HepG2 (cell line): ENCODE results near the gene PLXNA4. TPM values are rescaled to one million over a fixed set of nuclear protein-coding genes. Genes with fewer than 3 reads are reported as not detected.

Source experiments
- ATAC-seq: fragments of 200-7000 bp; cut with Tn5 transposase; 3 replicates; pipeline ENCODE4 v1.9.1; 2020; ENCODE audit warnings: mild to moderate bottlenecking, moderate library complexity
- BruUV-seq: library from RNA; stranded (reverse); fragments of 400-500 nt; replicated peaks from 2 replicates; lab custom pipeline; 2021; lab: Mats Ljungman, UMichigan
- CTCF ChIA-PET: fragments of 300-600 bp; formaldehyde crosslinking; extraction: SDS; loops from one replicate; lab custom pipeline; 2021; ENCODE audit warnings: low total read pairs, inconsistent platforms, low intra/inter-chr PET ratio; lab: Yijun Ruan, JAX
- POLR2A ChIA-PET: fragments of 350-600 bp; sonication (Branson Sonifier 250); formaldehyde crosslinking; loops from one replicate; lab custom pipeline; 2020; ENCODE audit warnings: antibody characterized with exemption, inconsistent platforms; lab: Yijun Ruan, JAX
- DNase-seq: peaks from one replicate; pipeline ENCODE4 v3.0.0-alpha.2; 2015; ENCODE audit warnings: low spot score
- FAIRE-seq: peaks from 3 replicates; lab custom pipeline; 2011; peaks lifted over from hg19 to GRCh38; lab: Jason Lieb, UNC
- H2AFZ ChIP-seq: one replicate; pipeline ENCODE4 v1.6.1; 2011; ENCODE audit warnings: low read length, inconsistent platforms
- H3K27ac ChIP-seq: fragments of 300-600 bp; 3 replicates; pipeline ENCODE4 v1.8.0; 2011; ENCODE audit warnings: mixed run types, mild to moderate bottlenecking, mixed read lengths, low read length, inconsistent platforms; ENCODE audit not compliant: insufficient read depth; ENCODE audit errors: extremely low read length
- H3K27me3 ChIP-seq, 2 experiments: fragments of 200-600 bp in 1 of 2; 2 replicates in 1 of 2; 3 replicates in 1 of 2; pipeline versions ENCODE4 v1.6.0 to v1.8.0; 2011; ENCODE audit warnings: low read length in 2 of 2, mild to moderate bottlenecking in 2 of 2, moderate library complexity in 2 of 2, inconsistent platforms in 1 of 2; ENCODE audit not compliant: insufficient read depth in 2 of 2, control insufficient read depth in 1 of 2
- H3K36me3 ChIP-seq, 2 experiments: fragments of 200-600 bp in 1 of 2; replicated peaks in 1 of 2; 2 replicates in 1 of 2; 3 replicates in 1 of 2; pipeline versions ENCODE4 v1.5.1 to v1.8.0; 2011; ENCODE audit warnings: low read length in 2 of 2, inconsistent platforms in 1 of 2; ENCODE audit not compliant: insufficient read depth in 2 of 2, control insufficient read depth in 1 of 2
- H3K4me1 ChIP-seq: 2 replicates; pipeline ENCODE4 v1.5.1; 2012; ENCODE audit warnings: low read length, inconsistent platforms; ENCODE audit not compliant: insufficient read depth
- H3K4me2 ChIP-seq: 2 replicates; pipeline ENCODE4 v1.6.0; 2011; ENCODE audit warnings: low read depth, low read length, inconsistent platforms
- H3K4me3 ChIP-seq, 3 experiments: fragments of 200-600 bp in 1 of 3; sonication (generic), shearing (Covaris generic) in 1 of 3; replicated peaks in 1 of 3; 2 replicates each; pipeline ENCODE4 v1.5.1; 2011 to 2016; ENCODE audit warnings: low read length in 3 of 3, inconsistent platforms in 2 of 3, low read depth in 2 of 3, mild to moderate bottlenecking in 2 of 3, control low read depth in 1 of 3, mixed read lengths in 1 of 3; ENCODE audit not compliant: insufficient read depth in 1 of 3
- H3K79me2 ChIP-seq: one replicate; pipeline ENCODE4 v1.6.1; 2011; ENCODE audit warnings: low read length, inconsistent platforms; ENCODE audit not compliant: insufficient read depth
- H3K9ac ChIP-seq: 2 replicates; pipeline ENCODE4 v1.6.0; 2011; ENCODE audit warnings: mild to moderate bottlenecking, low read depth, low read length, inconsistent platforms; ENCODE audit not compliant: insufficient read depth
- H3K9me3 ChIP-seq: 2 replicates; pipeline ENCODE4 v1.5.1; 2012; ENCODE audit warnings: mild to moderate bottlenecking, low read length
- H4K20me1 ChIP-seq: 2 replicates; pipeline ENCODE4 v1.6.0; 2011; ENCODE audit warnings: inconsistent platforms, mild to moderate bottlenecking, low read length, moderate library complexity; ENCODE audit not compliant: insufficient read depth
- HOXA3 ChIP-seq: sonication (generic); formaldehyde crosslinking; IDR thresholded peaks from 2 replicates; pipeline ENCODE4 v1.5.0; 2020; ENCODE audit warnings: missing genetic modification reagents
- MZF1 ChIP-seq: sonication (generic); formaldehyde crosslinking; IDR thresholded peaks from 2 replicates; pipeline ENCODE4 v1.8.1; 2023; ENCODE audit warnings: mild to moderate bottlenecking, missing genetic modification reagents, borderline replicate concordance
- NFKBIZ ChIP-seq: IDR thresholded peaks from 2 replicates; pipeline ENCODE4 v1.6.1; 2018; ENCODE audit warnings: missing genetic modification reagents, missing compliant biosample characterization
- PAF1 ChIP-seq: IDR thresholded peaks from 2 replicates; pipeline ENCODE4 v1.6.1; 2016; ENCODE audit warnings: missing genetic modification reagents, missing compliant biosample characterization
- SSRP1 ChIP-seq: IDR thresholded peaks from 2 replicates; pipeline ENCODE4 v1.6.1; 2016; ENCODE audit warnings: control low read depth
- THAP9 ChIP-seq: sonication (generic); formaldehyde crosslinking; IDR thresholded peaks from 2 replicates; pipeline ENCODE4; 2020; ENCODE audit warnings: missing genetic modification reagents, mild to moderate bottlenecking, borderline replicate concordance
- ZGPAT ChIP-seq: IDR thresholded peaks from 2 replicates; pipeline ENCODE4 v1.6.1; 2016; ENCODE audit warnings: mild to moderate bottlenecking
- ZNF407 ChIP-seq: sonication (generic); formaldehyde crosslinking; IDR thresholded peaks from one replicate; pipeline ENCODE4 v1.5.1; 2020; ENCODE audit warnings: mild to moderate bottlenecking, missing genetic modification reagents; ENCODE audit errors: not compliant biosample characterization
- ZNF432 ChIP-seq: sonication (generic); formaldehyde crosslinking; IDR thresholded peaks from 2 replicates; pipeline ENCODE4 v1.5.0; 2020; ENCODE audit warnings: missing genetic modification reagents, mild to moderate bottlenecking, borderline replicate concordance
- WGBS: methylation state at CpG from one replicate; pipeline ENCODE4 v1.1.6; 2017; ENCODE audit warnings: low lambda C conversion rate; 5-methylcytosine and 5-hydroxymethylcytosine counted together
- in situ Hi-C: cut with HindIII; loops from 2 replicates; pipeline ENCODE4 v1.10.0; 2017; ENCODE audit warnings: low pct_unique_long_range_greater_than_20kb; ENCODE audit not compliant: extremely low pct_ligation_motif_present
- intact Hi-C: fragments of 100-400 bp; cut with micrococcal nuclease; formaldehyde crosslinking; loops from one replicate; pipeline ENCODE4 v1.10.0; 2022; ENCODE audit not compliant: unreplicated experiment
- polyA plus RNA-seq, 8 experiments: library from polyadenylated mRNA; depleted of rRNA in 3 of 8; stranded (reverse) in 7 of 8; unstranded in 1 of 8; fragments of >200 nt; fragmentation: Illumina TruSeq in 4 of 8; extraction: Trizol in 4 of 8; gene quantifications; 2 replicates each; pipeline versions ENCODE4 v1.2.1 to v1.2.3, GENCODE V29; 2011 to 2016; ENCODE audit warnings: low read depth in 4 of 8, missing spikeins in 1 of 8, mixed read lengths in 1 of 8; ENCODE audit not compliant: insufficient read depth in 1 of 8
- total RNA-seq, 5 experiments: library from RNA; depleted of rRNA; stranded (reverse); fragments of >200 nt; fragmentation: Illumina TruSeq; extraction: Trizol; gene quantifications; 2 replicates each; pipeline ENCODE4 v1.2.3, GENCODE V29; 2016; ENCODE audit warnings: low read depth in 1 of 5

The PLXNA4 gene
- total and polyA plus RNA-seq, 2 of the 13 experiments (the other 11 are each of a cell fraction or from before 2014, with no cell fraction given), result 0.01 to 0.04 TPM

- no peak overlapping the region for H2AFZ ChIP-seq
- ATAC-seq (no peak), FAIRE-seq (no peak), DNase-seq (no peak)
- no peak overlapping the region for H3K27ac ChIP-seq
- no TSS peak for BruUV-seq
- ChIA-PET POLR2A (no interaction called here), CTCF (no interaction called here)
- H3K27me3 ChIP-seq, result peaks cover 0 to 41% of the 10 kb centered on the region in 2 experiments; a peak in 3 of 5 replicates
- no peaks in the 10 kb centered on the region for H4K20me1 ChIP-seq
- H3K4me1 ChIP-seq, result no peaks in the 10 kb centered on the region
- no peak overlapping the region for H3K4me2 ChIP-seq
- in situ Hi-C loops, result no loop called here
- H3K79me2 ChIP-seq, result no peaks in the 10 kb centered on the region
- no peaks in the 10 kb centered on the region for H3K36me3 ChIP-seq
- H3K4me3 ChIP-seq, result no peak overlapping the region
- no peak overlapping the region for H3K9ac ChIP-seq
- 6% methylated on average over 3 of the region's 3 CpGs for WGBS
- no peaks in the 10 kb centered on the region for H3K9me3 ChIP-seq
- intact Hi-C loops, result no loop called here
- TF ChIP-seq THAP9 (no peak), ZNF407 (CRISPR knock-in tag) (no peak), HOXA3 (no peak), ZNF432 (CRISPR knock-in tag) (no peak), ZGPAT (CRISPR knock-in tag) (no peak), MZF1 (CRISPR knock-in tag) (no peak), SSRP1 (CRISPR knock-in tag) (no peak), PAF1 (CRISPR knock-in tag) (no peak), NFKBIZ (CRISPR knock-in tag) (no peak)
Observed at GRCh38 chr7:132141109-132141508, 435.2 kb downstream of the PLXNA4 start.
